Gastrocnemius medialis (tissue), 4 donors: ENCODE data around the gene GASK1A. TPM values are rescaled to one million over a fixed set of nuclear protein-coding genes. Genes with fewer than 3 reads are reported as not detected.

Source experiments
- ATAC-seq, 2 donors: fragments of 150-250 bp; one replicate each; pipeline ENCODE4 v1.9.1; 2016
- DNase-seq, 2 donors: peaks; one replicate each; pipeline ENCODE4 v3.0.0-alpha.2; 2019
- H3K27ac ChIP-seq, 4 donors: fragments of 200-600 bp; sonication (generic); 1 replicate in 1 of 4; 2 replicates in 3 of 4; pipeline ENCODE4 v1.5.1; 2016 to 2018; ENCODE audit warnings: mild to moderate bottlenecking in 2 of 4, moderate library complexity in 1 of 4
- H3K27me3 ChIP-seq, 3 donors: fragments of 200-600 bp; sonication (generic) in 2 of 3; 1 replicate in 1 of 3; 2 replicates in 2 of 3; pipeline versions ENCODE4 v1.5.1 to v1.6.0; 2016 to 2019; ENCODE audit warnings: mild to moderate bottlenecking in 1 of 3, moderate library complexity in 1 of 3
- H3K36me3 ChIP-seq, 2 donors: fragments of 200-600 bp; sonication (generic) in 1 of 2; one replicate each; pipeline ENCODE4 v1.5.1; 2017 to 2018
- H3K4me1 ChIP-seq, 2 donors: fragments of 200-600 bp; sonication (generic) in 1 of 2; one replicate each; pipeline ENCODE4 v1.5.1; 2016 to 2017; ENCODE audit warnings: mild to moderate bottlenecking in 2 of 2
- H3K4me3 ChIP-seq, 4 donors: fragments of 200-600 bp; sonication (generic) in 3 of 4; 1 replicate in 1 of 4; 2 replicates in 3 of 4; pipeline ENCODE4 v1.5.1; 2016 to 2019; ENCODE audit warnings: mild to moderate bottlenecking in 2 of 4
- H3K9me3 ChIP-seq, 3 donors: fragments of 200-600 bp; sonication (generic) in 2 of 3; 1 replicate in 1 of 3; 2 replicates in 2 of 3; pipeline ENCODE4 v1.5.1; 2016 to 2019
- POLR2A ChIP-seq, 2 donors: fragments of 450-650 bp; IDR thresholded peaks; one replicate each; pipeline ENCODE4 v1.6.1; 2017; ENCODE audit warnings: antibody characterized with exemption in 2 of 2, mild to moderate bottlenecking in 2 of 2, moderate library complexity in 2 of 2
- in situ Hi-C, 4 donors: fragments of 200-750 bp; cut with MboI; loops; one replicate each; pipeline versions ENCODE4 v1.15.0 to v1.8.0; 2017; ENCODE audit warnings: low sequenced_read_pairs in 4 of 4
- intact Hi-C: fragments of 100-400 bp; cut with DNase I; formaldehyde crosslinking; loops from one replicate; pipeline ENCODE4 v1.15.1; 2023; ENCODE audit warnings: low total_unique reads
- total RNA-seq, 4 donors: library from RNA; depleted of rRNA; stranded (reverse); fragments of >200 nt; gene quantifications; one replicate each; pipeline versions ENCODE4 v1.1.0 to v1.2.3, GENCODE V29; 2016
- TF ChIP-seq, protein P1 (sequence below), 5 experiments: fragments of 450-650 bp in 3 of 5; fragments of 200-600 bp in 2 of 5; sonication (generic) in 2 of 5; IDR thresholded peaks in 4 of 5; conservative IDR thresholded peaks in 1 of 5; 1 replicate in 4 of 5; 2 replicates in 1 of 5; pipeline ENCODE4 v1.5.1; 2016 to 2019; ENCODE audit warnings: antibody characterized with exemption in 5 of 5, mild to moderate bottlenecking in 3 of 5, moderate library complexity in 3 of 5

Gene GASK1A
- total RNA-seq, 4 donors from 2014 or later: 0.52 to 6.8 (median 0.87) TPM

DNA sequence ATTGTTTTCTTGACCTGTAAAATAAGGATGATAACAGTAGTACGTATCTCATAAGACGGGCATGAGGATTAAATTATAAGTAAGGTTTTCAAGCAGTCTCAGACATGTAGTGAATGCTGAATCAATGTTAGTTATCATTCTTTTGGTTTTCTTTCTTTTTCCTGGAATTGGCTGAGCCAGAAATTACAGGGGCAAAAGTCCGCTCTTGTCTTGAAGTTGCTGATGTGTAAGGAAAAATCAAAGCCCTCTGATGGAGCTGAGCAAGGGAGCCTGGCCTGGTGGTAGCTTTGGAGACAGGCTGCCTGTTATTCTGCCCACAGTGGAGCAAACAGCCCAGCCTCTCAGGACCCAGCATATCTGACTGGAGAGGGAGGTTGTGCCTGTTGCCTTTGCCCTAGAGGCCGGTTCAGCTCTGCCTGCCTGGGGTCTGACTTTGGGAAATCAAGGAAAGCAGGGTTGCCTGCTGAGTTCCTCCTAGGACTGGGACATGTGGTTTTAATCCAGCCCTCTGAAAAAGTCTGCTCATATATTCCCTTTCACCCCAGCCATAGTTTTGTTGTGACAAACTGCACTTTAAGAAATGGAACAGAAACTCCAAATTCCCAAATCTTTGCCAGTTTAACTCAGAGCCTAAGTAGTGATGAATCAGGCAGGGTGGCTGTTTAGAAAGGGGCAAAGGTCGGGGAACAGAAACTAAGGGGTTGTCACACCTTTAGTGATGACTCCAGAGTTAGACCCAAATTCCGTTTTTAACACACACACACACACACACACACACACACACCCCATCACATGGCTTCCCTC lies 40.1 kb downstream of the GASK1A start:
- H3K27ac ChIP-seq: no peak overlapping the region
- DNase-seq: no peak
- H3K9me3 ChIP-seq: no peaks in the 10 kb centered on the region
- in situ Hi-C loops (no loop called here), intact Hi-C loops (no loop called here)
- ATAC-seq: no peak
- H3K4me1 ChIP-seq: no peaks in the 10 kb centered on the region
- H3K4me3 ChIP-seq: no peak overlapping the region
- TF ChIP-seq, protein P1, sequence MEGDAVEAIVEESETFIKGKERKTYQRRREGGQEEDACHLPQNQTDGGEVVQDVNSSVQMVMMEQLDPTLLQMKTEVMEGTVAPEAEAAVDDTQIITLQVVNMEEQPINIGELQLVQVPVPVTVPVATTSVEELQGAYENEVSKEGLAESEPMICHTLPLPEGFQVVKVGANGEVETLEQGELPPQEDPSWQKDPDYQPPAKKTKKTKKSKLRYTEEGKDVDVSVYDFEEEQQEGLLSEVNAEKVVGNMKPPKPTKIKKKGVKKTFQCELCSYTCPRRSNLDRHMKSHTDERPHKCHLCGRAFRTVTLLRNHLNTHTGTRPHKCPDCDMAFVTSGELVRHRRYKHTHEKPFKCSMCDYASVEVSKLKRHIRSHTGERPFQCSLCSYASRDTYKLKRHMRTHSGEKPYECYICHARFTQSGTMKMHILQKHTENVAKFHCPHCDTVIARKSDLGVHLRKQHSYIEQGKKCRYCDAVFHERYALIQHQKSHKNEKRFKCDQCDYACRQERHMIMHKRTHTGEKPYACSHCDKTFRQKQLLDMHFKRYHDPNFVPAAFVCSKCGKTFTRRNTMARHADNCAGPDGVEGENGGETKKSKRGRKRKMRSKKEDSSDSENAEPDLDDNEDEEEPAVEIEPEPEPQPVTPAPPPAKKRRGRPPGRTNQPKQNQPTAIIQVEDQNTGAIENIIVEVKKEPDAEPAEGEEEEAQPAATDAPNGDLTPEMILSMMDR (IDR thresholded peaks at IDR 0.05 in 4 of 5, conservative IDR thresholded peaks at IDR 0.05 in 1 of 5): no peak
- TF ChIP-seq POLR2A (IDR thresholded peaks at IDR 0.05): no peak
- no peaks in the 10 kb centered on the region for H3K27me3 ChIP-seq
- no peaks in the 10 kb centered on the region for H3K36me3 ChIP-seq

DNA sequence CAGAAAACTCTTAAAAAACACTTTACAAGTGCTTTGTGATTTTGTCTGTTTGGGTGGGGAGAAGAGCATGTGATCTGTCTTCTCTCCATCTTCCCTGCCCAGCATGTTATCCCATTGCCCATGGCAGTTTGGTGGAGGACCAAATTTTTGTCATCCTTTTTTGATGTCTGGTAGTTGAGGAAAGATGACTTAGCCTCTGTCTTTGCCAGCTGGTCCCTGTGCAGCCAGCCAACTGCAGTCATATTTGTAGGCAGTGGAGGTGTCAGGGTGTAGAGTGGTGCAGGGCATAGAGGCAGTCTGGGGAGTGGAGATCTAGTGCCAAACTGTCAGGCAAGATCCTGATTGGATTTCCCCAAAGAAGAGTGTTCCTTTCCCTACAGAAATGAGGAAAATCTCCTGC lies 40.7 kb downstream of the GASK1A start:
- DNase-seq (no peak), ATAC-seq (no peak)
- no peaks in the 10 kb centered on the region for H3K9me3 ChIP-seq
- no peaks in the 10 kb centered on the region for H3K27me3 ChIP-seq
- H3K36me3 ChIP-seq: no peaks in the 10 kb centered on the region
- no peaks in the 10 kb centered on the region for H3K4me1 ChIP-seq
- no peak overlapping the region for H3K27ac ChIP-seq
- intact Hi-C loops (no loop called here), in situ Hi-C loops (no loop called here)
- H3K4me3 ChIP-seq: no peak overlapping the region
- TF ChIP-seq POLR2A (IDR thresholded peaks at IDR 0.05): no peak
- TF ChIP-seq, protein P1 (IDR thresholded peaks at IDR 0.05 in 4 of 5, conservative IDR thresholded peaks at IDR 0.05 in 1 of 5): no peak

DNA sequence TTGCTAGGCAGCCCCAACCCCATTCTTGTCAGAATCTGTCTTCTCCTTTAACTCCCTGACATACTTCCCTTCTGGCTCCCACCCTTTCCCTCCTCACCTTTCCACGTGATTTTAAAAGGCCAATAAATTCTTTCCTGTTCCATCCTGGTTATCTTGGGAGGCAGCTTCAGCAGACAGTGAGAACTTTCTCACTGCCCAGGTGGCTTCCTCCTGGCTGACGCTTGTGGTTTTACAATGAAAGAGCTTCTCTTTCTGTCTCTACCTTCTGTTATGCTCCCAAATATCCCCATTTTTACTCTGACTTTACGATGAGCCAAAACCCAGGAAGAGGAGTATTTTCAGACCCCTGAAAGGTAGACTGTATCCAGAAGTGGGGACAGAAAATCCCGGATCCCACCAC lies 42.1 kb downstream of the GASK1A start:
- ATAC-seq (no peak), DNase-seq (no peak)
- Histone ChIP-seq H3K27ac (no peak overlapping the region), H3K36me3 (no peaks in the 10 kb centered on the region), H3K4me1 (no peaks in the 10 kb centered on the region), H3K27me3 (no peaks in the 10 kb centered on the region), H3K9me3 (no peaks in the 10 kb centered on the region), H3K4me3 (no peak overlapping the region)
- intact Hi-C loops (no loop called here), in situ Hi-C loops (no loop called here)
- TF ChIP-seq POLR2A (IDR thresholded peaks at IDR 0.05): no peak
- TF ChIP-seq, protein P1 (IDR thresholded peaks at IDR 0.05 in 4 of 5, conservative IDR thresholded peaks at IDR 0.05 in 1 of 5): no peak

DNA sequence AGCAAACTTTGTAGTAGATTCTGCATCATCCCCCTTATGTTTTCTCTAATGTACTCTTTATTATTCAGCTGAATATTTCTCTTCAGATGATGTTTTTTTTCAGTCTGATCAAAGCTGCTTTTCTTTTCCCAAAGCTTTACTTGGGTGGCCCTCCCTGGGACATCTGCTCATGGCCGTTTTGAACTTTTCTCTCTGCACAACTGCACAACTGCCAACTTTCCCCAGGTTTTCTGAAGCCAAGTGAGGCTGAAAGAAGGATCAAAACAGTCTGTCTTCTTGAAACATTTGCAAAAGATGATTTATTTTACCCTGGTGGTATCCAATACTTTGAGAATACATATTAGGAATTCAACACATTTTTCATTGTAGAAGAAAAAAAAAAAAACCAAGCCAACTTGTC lies 43.0 kb downstream of the GASK1A start:
- DNase-seq: no peak

More for the DNA sequence above, 43.0 kb downstream of the GASK1A start:
- TF ChIP-seq, protein P1 (IDR thresholded peaks at IDR 0.05 in 4 of 5, conservative IDR thresholded peaks at IDR 0.05 in 1 of 5): no peak
- TF ChIP-seq POLR2A (IDR thresholded peaks at IDR 0.05): no peak
- Histone ChIP-seq H3K4me1 (no peaks in the 10 kb centered on the region), H3K36me3 (no peaks in the 10 kb centered on the region), H3K27ac (no peak overlapping the region), H3K4me3 (no peak overlapping the region), H3K9me3 (no peaks in the 10 kb centered on the region), H3K27me3 (no peaks in the 10 kb centered on the region)
- intact Hi-C loops: no loop called here
- in situ Hi-C loops: no loop called here
- ATAC-seq: no peak
